ENCODE measurements around the gene PLD1.
"Not testable (repeated sequence)": the region's sequence is repeated elsewhere in the genome, so short reads cannot be mapped to it uniquely, and the experiment has no call there.

The PLD1 gene

GRCh38 chr3:171615686-171616085, 194.6 kb downstream of the PLD1 start:
- no peak for DNase-seq (ENCODE audit: low read depth)

GRCh38 chr3:171615281-171615680, 195.0 kb downstream of the PLD1 start:
- no peak for DNase-seq (ENCODE audit: low read depth)

GRCh38 chr3:171614318-171614921, 195.9 kb downstream of the PLD1 start:
- no peak for DNase-seq (ENCODE audit: low read depth)

GRCh38 chr3:171607452-171607851, 202.8 kb downstream of the PLD1 start:
- no peak for DNase-seq (ENCODE audit: low read depth)

GRCh38 chr3:171606151-171606751, 204.0 kb downstream of the PLD1 start:
- DNase-seq (ENCODE audit: low read depth), result no peak

GRCh38 chr3:171604370-171604769, 205.9 kb downstream of the PLD1 start:
- DNase-seq (ENCODE audit: low read depth), result no peak

- no peak for DNase-seq (ENCODE audit: low read depth)
Measured at GRCh38 chr3:171602072-171602471, 208.2 kb downstream of the PLD1 start.

- no peak for DNase-seq (ENCODE audit: low read depth)
Measured at GRCh38 chr3:171600030-171600429, 210.3 kb downstream of the PLD1 start.

- DNase-seq (ENCODE audit: low read depth), result no peak
Measured at GRCh38 chr3:171598990-171599389, 211.3 kb downstream of the PLD1 start.

- DNase-seq (ENCODE audit: low read depth), result no peak
Measured at GRCh38 chr3:171592786-171593185, 217.5 kb downstream of the PLD1 start.

- no peak for DNase-seq (ENCODE audit: low read depth)
Measured at GRCh38 chr3:171591070-171591469, 219.2 kb downstream of the PLD1 start.

- DNase-seq (ENCODE audit: low read depth), result no peak
Measured at GRCh38 chr3:171586274-171586673, 224.0 kb downstream of the PLD1 start.

- DNase-seq (ENCODE audit: low read depth), result no peak
Measured at GRCh38 chr3:171585039-171585438, 225.2 kb downstream of the PLD1 start.

- no peak for DNase-seq (ENCODE audit: low read depth)
Measured at GRCh38 chr3:171584100-171584499, 226.2 kb downstream of the PLD1 start.

- no peak for DNase-seq (ENCODE audit: low read depth)
Measured at GRCh38 chr3:171574556-171575240, 235.6 kb downstream of the PLD1 start.

GRCh38 chr3:171569571-171570132, 240.6 kb downstream of the PLD1 start:
- DNase-seq (ENCODE audit: low read depth), result no peak

GRCh38 chr3:171568766-171569165, 241.5 kb downstream of the PLD1 start:
- no peak for DNase-seq (ENCODE audit: low read depth)

GRCh38 chr3:171566803-171567422, 243.4 kb downstream of the PLD1 start:
- DNase-seq (ENCODE audit: low read depth), result no peak

- no peak for DNase-seq (ENCODE audit: low read depth)
Measured at GRCh38 chr3:171565481-171566058, 244.7 kb downstream of the PLD1 start.

GRCh38 chr3:171564748-171565480, 245.4 kb downstream of the PLD1 start:
- DNase-seq (ENCODE audit: low read depth), result no peak

GRCh38 chr3:171563298-171563697, 247.0 kb downstream of the PLD1 start:
- no peak for DNase-seq (ENCODE audit: low read depth)

GRCh38 chr3:171562459-171562858, 247.8 kb downstream of the PLD1 start:
- not testable (repeated sequence) for DNase-seq (ENCODE audit: low read depth)

Data from T follicular helper cell (primary cell).